ENCODE measurements around the gene RYR2. TPM values are rescaled to one million over a fixed set of nuclear protein-coding genes. Genes with fewer than 3 reads are reported as not detected.

The RYR2 gene
- total RNA-seq, 1 experiment from 2014 or later, result 3.4 TPM

GRCh38 chr1:237730826-237731350 lies 688.9 kb downstream of the RYR2 start:
- Histone ChIP-seq H3K23me2 (ENCODE audit: insufficient read length, low read depth, low read length, poor library complexity, severe bottlenecking) (no peaks in the 10 kb centered on the region), H3K4me1 (ENCODE audit: insufficient read depth, low read length) (no peaks in the 10 kb centered on the region), H3K79me2 (ENCODE audit: insufficient read depth, low read length) (no peaks in the 10 kb centered on the region), H4K91ac (ENCODE audit: insufficient read length, low read depth, low read length) (no peak overlapping the region), H3K27ac (ENCODE audit: insufficient read length, low read depth, low read length) (no peak overlapping the region), H3K14ac (ENCODE audit: insufficient read depth, low read length) (no peak overlapping the region), H4K8ac (replicated peaks; ENCODE audit: insufficient read length, low read depth, low read length) (no peak overlapping the region), H3K9me3 (ENCODE audit: control insufficient read depth, low read depth, low read length) (no peaks in the 10 kb centered on the region), H2BK120ac (ENCODE audit: low read depth, low read length, poor library complexity, severe bottlenecking) (no peak overlapping the region), H2BK20ac (ENCODE audit: low read depth, low read length, poor library complexity, severe bottlenecking) (no peak overlapping the region), H3K4ac (ENCODE audit: low read depth, low read length) (no peak overlapping the region), H3K9ac (ENCODE audit: extremely low read depth, insufficient read length, low read length) (no peak overlapping the region), H2BK5ac (ENCODE audit: insufficient read length, low read length) (no peak overlapping the region), H3K27me3 (ENCODE audit: insufficient read depth, low read length) (no peaks in the 10 kb centered on the region), H4K5ac (ENCODE audit: insufficient read length, low read depth, low read length) (no peak overlapping the region), H3K56ac (ENCODE audit: insufficient read length, low read depth, low read length) (no peak overlapping the region), H2AFZ (ENCODE audit: low read length) (no peak overlapping the region), H3K23ac (ENCODE audit: insufficient read length, low read depth, low read length) (no peak overlapping the region), H3T11ph (ENCODE audit: low read length) (no peak overlapping the region), H2BK15ac (ENCODE audit: low read depth, low read length) (no peak overlapping the region), H3K18ac (ENCODE audit: insufficient read length, low read depth, low read length) (no peak overlapping the region), H2AK5ac (ENCODE audit: insufficient read length, low read length) (no peak overlapping the region), H2BK12ac (ENCODE audit: insufficient read length, low read depth, low read length) (no peak overlapping the region), H4K20me1 (ENCODE audit: control insufficient read depth, insufficient read depth, insufficient read length) (no peaks in the 10 kb centered on the region), H3K4me2 (ENCODE audit: insufficient read depth, insufficient read length, low read length) (no peak overlapping the region), H3K79me1 (ENCODE audit: insufficient read depth, low read depth, low read length, poor library complexity, severe bottlenecking) (no peaks in the 10 kb centered on the region)
- no peaks in the 10 kb centered on the region for H3K27me3 Mint-ChIP-seq (ENCODE audit: low read depth)
- no CpG with 5 or more reads among the region's 1 CpG for WGBS (ENCODE audit: extremely low coverage, insufficient read length, low lambda C conversion rate)
- no peak for DNase-seq
- TF ChIP-seq CTCF (conservative IDR thresholded peaks at IDR 0.05), result no peak
- no peak overlapping the region for H3K27ac Mint-ChIP-seq
- no peak overlapping the region for H3K4me3 Mint-ChIP-seq
- H3K9me3 Mint-ChIP-seq, result no peaks in the 10 kb centered on the region
- no peaks in the 10 kb centered on the region for H3K4me1 Mint-ChIP-seq
- H3K36me3 Mint-ChIP-seq (ENCODE audit: insufficient read depth in 1 of 3, low read depth in 3 of 3), result no peaks in the 10 kb centered on the region
